22Rv1 (cell line): Measurements from ENCODE around the gene CEL.
"Not testable (repeated sequence)": the region's sequence is repeated elsewhere in the genome, so short reads cannot be mapped to it uniquely, and the experiment has no call there.

Experiments used
- CTCF ChIP-seq: fragments of 450-650 bp; IDR thresholded peaks from 2 replicates; pipeline ENCODE4 v1.5.1; 2017; ENCODE audit warnings: mild to moderate bottlenecking
- ZFX ChIP-seq: fragments of 450-650 bp; IDR thresholded peaks from 2 replicates; pipeline ENCODE4 v1.6.1; 2017; ENCODE audit warnings: antibody characterized with exemption, borderline replicate concordance

- not testable (repeated sequence) for TF ChIP-seq CTCF, ZFX
Observed at GRCh38 chr9:133094351-133094750, 32.6 kb downstream of the CEL start.
